Limb (tissue), 2 donors: ENCODE results near the gene AKR7A3.
"Not testable (repeated sequence)": the region's sequence is repeated elsewhere in the genome, so short reads cannot be mapped to it uniquely, and the experiment has no call there.

Experiments used
- DNase-seq, 2 donors: peaks; one replicate each; pipeline ENCODE4 v3.0.0-alpha.2; 2016; ENCODE audit errors: extremely low spot score in 2 of 2

Gene AKR7A3

GRCh38 chr1:19319196-19319595, 30.6 kb upstream of the AKR7A3 start:
- no peak for DNase-seq

GRCh38 chr1:19317126-19317910, 28.7 kb upstream of the AKR7A3 start:
- no peak for DNase-seq

GRCh38 chr1:19315378-19316198, 27.0 kb upstream of the AKR7A3 start:
- DNase-seq, result no peak

GRCh38 chr1:19313961-19314882, 25.7 kb upstream of the AKR7A3 start:
- no peak for DNase-seq

- DNase-seq, result no peak
Observed at GRCh38 chr1:19313636-19313959, 25.0 kb upstream of the AKR7A3 start.

- no peak for DNase-seq
Observed at GRCh38 chr1:19312782-19313635, 24.4 kb upstream of the AKR7A3 start.

GRCh38 chr1:19311931-19312781, 23.6 kb upstream of the AKR7A3 start, which contains the start of the genes AKR7A2 and SLC66A1:
TSS of gene AKR7A2 (minus strand) at chr1:19312144. CDS start at chr1:19312124, 20 bp downstream.
TSS of gene SLC66A1 (plus strand) at chr1:19312326. CDS start at chr1:19317678, 5,352 bp downstream.
- peak; percentile 94 to 97 for DNase-seq

- DNase-seq, result no peak
Observed at GRCh38 chr1:19311503-19311930, 22.9 kb upstream of the AKR7A3 start.

- no peak for DNase-seq
Observed at GRCh38 chr1:19310720-19311502, 22.3 kb upstream of the AKR7A3 start.

- no peak for DNase-seq
Observed at GRCh38 chr1:19310061-19310460, 21.5 kb upstream of the AKR7A3 start.

- peak in 1 of 2 donors; percentile 28 for DNase-seq
Observed at GRCh38 chr1:19309123-19309813, 20.7 kb upstream of the AKR7A3 start.

- DNase-seq, result no peak
Observed at GRCh38 chr1:19308509-19308907, 19.9 kb upstream of the AKR7A3 start.

GRCh38 chr1:19307794-19308508, 19.4 kb upstream of the AKR7A3 start:
- no peak for DNase-seq

GRCh38 chr1:19306941-19307340, 18.4 kb upstream of the AKR7A3 start:
- DNase-seq, result no peak

GRCh38 chr1:19305880-19306279, 17.3 kb upstream of the AKR7A3 start:
- DNase-seq, result no peak

GRCh38 chr1:19304081-19304480, 15.5 kb upstream of the AKR7A3 start:
- not testable (repeated sequence) for DNase-seq

- DNase-seq, result no peak
Observed at GRCh38 chr1:19300211-19300610, 11.6 kb upstream of the AKR7A3 start.

- DNase-seq, result no peak
Observed at GRCh38 chr1:19294638-19295037, 6.1 kb upstream of the AKR7A3 start.
